Measurements from ENCODE around the gene MATCAP1.

Gene MATCAP1

GRCh38 chr16:67167588-67167987 is 16.2 kb downstream of the MATCAP1 start:
- no peak overlapping the region for H3K4me3 ChIP-seq (ENCODE audit: control insufficient read depth, low read depth, low read length)
- DNase-seq (ENCODE audit: low read depth), result no peak
- TF ChIP-seq, protein P1, sequence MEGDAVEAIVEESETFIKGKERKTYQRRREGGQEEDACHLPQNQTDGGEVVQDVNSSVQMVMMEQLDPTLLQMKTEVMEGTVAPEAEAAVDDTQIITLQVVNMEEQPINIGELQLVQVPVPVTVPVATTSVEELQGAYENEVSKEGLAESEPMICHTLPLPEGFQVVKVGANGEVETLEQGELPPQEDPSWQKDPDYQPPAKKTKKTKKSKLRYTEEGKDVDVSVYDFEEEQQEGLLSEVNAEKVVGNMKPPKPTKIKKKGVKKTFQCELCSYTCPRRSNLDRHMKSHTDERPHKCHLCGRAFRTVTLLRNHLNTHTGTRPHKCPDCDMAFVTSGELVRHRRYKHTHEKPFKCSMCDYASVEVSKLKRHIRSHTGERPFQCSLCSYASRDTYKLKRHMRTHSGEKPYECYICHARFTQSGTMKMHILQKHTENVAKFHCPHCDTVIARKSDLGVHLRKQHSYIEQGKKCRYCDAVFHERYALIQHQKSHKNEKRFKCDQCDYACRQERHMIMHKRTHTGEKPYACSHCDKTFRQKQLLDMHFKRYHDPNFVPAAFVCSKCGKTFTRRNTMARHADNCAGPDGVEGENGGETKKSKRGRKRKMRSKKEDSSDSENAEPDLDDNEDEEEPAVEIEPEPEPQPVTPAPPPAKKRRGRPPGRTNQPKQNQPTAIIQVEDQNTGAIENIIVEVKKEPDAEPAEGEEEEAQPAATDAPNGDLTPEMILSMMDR (IDR thresholded peaks at IDR 0.05; ENCODE audit: control insufficient read depth, insufficient read depth, low read depth, low read length, missing control alignments), result no peak

DNA sequence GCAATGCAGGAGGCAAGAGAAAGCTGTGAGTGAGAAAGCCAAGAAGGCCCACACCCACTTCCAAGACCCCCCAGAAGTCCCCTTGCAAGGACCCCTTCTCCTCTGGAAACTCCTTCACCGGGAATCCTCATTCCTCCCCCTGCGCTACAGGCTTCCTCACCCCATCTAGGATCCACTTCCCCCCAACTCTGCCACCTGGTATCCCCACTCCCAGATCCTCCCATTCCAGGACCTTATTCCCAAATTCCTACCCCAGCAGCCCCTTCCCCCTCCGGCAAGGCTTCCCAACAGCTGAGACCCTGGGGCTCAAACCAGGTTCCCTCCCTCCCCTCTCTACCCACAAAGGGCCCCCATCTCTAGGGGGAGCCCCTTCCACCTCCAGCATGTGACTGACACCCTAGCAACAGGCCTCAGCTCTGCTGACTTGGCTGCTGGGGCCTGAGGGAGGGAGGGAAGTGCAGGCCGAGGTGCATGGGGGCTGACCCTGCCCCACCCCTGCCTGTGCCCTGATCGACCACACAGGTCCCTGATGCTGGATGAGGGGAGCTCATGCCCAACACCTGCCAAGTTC is 17.1 kb downstream of the MATCAP1 start:
- TF ChIP-seq, protein P1 (IDR thresholded peaks at IDR 0.05; ENCODE audit: control insufficient read depth, insufficient read depth, low read depth, low read length, missing control alignments), result no peak
- DNase-seq (ENCODE audit: low read depth), result no peak
- H3K4me3 ChIP-seq (ENCODE audit: control insufficient read depth, low read depth, low read length), result no peak overlapping the region

DNA sequence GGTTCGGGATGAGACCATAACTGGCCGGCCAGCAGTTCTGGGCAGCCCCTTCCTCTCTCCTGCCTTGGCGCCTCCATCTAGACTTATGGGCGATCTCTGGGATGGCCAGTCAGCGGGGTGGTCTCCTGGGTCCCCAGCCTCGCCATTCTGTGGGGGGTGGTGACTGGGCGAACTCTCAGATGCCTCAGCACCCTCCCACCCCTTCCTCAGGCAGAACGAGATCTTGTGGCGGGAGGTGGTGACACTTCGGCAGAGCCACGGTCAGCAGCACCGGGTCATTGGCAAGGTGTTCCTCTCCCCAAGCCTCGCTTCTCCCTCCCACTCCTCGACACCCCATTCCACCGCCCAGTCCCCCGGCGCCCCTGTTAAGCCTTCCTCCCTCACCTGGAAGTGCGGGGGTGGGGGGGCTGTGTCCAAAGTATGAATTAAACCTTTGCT is 17.6 kb downstream of the MATCAP1 start:
- no peak overlapping the region for H3K4me3 ChIP-seq (ENCODE audit: control insufficient read depth, low read depth, low read length)
- DNase-seq (ENCODE audit: low read depth), result no peak
- TF ChIP-seq, protein P1 (IDR thresholded peaks at IDR 0.05; ENCODE audit: control insufficient read depth, insufficient read depth, low read depth, low read length, missing control alignments), result no peak

GRCh38 chr16:67165121-67166078 is 18.4 kb downstream of the MATCAP1 start:
- H3K4me3 ChIP-seq (ENCODE audit: control insufficient read depth, low read depth, low read length), result no peak overlapping the region
- TF ChIP-seq, protein P1 (IDR thresholded peaks at IDR 0.05; ENCODE audit: control insufficient read depth, insufficient read depth, low read depth, low read length, missing control alignments), result no peak
- no peak for DNase-seq (ENCODE audit: low read depth)

GRCh38 chr16:67164599-67165061 is 19.1 kb downstream of the MATCAP1 start, which contains the start of gene HSF4:
HSF4 (plus strand) TSS chr16:67164745; CDS start chr16:67164812, 67 bp downstream.
- TF ChIP-seq, protein P1 (IDR thresholded peaks at IDR 0.05; ENCODE audit: control insufficient read depth, insufficient read depth, low read depth, low read length, missing control alignments), result no peak
- DNase-seq (ENCODE audit: low read depth), result no peak
- no peak within 1 kb of the TSS for H3K4me3 ChIP-seq (ENCODE audit: control insufficient read depth, low read depth, low read length)

DNA sequence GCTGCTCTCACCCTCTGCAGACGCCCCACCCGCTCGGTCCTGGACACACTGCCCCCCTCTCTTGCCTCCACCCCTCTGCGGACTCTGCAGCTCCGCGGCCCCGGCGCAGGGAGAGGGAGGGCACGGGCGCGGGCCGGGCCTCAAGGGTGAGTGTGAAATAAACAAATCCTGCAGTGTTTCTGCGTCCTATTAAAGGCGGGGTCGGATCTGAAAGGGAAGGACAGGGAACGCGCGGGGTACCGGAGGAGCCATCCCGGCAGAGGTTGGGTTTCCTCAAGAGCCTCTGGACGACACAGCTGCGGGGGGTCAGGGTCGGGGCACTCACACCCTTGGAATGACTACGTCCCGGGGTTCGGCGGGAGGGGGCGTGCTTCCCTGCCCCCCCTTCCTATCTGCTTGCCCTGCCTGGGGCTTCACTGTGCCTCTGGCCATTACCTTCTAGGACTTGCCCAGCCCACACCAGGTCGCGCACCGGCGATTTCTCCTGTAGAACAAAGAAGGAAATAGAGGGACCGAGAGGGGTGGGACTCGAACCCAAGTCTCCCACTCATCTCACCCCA is 19.7 kb downstream of the MATCAP1 start:
- H3K4me3 ChIP-seq (ENCODE audit: control insufficient read depth, low read depth, low read length), result no peak overlapping the region
- TF ChIP-seq, protein P1 (IDR thresholded peaks at IDR 0.05; ENCODE audit: control insufficient read depth, insufficient read depth, low read depth, low read length, missing control alignments), result no peak
- DNase-seq (ENCODE audit: low read depth), result no peak

All from AG09309 (cell line).